ENCODE measurements around the gene RAD51AP1. TPM values are rescaled to one million over a fixed set of nuclear protein-coding genes. Genes with fewer than 3 reads are reported as not detected.
A peak's percentile ranks its signal among the peaks of the same experiment; 100 is the strongest.
"Not testable (repeated sequence)": the region's sequence is repeated elsewhere in the genome, so short reads cannot be mapped to it uniquely, and the experiment has no call there.

RAD51AP1 gene
- polyA plus RNA-seq, 1 experiment = 8.2 TPM

DNA sequence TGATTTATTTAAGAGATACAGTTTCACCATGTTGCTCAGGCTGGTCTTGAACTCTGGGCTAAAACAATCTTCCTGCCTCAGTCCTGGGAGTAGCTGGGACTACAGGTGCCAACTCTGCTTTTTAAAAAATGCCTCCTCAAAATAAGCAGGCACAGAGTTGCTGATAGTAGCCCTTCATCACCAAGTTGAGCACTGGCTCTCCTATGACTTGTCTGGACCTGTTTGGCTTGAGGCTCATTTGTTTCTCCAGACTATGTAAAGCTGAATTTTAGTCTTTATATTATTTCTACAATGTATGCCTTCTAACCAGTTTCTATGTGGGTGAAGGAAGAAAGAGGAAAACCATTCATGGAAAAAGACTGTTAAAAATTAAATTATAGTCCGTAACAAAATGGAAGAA, 39.5 kb upstream of the RAD51AP1 start:
- Histone ChIP-seq H3K9me3 (ENCODE audit: control insufficient read depth, insufficient read depth, low read length) (no peaks in the 10 kb centered on the region), H3K27ac (ENCODE audit: low read depth, low read length) (no peak overlapping the region), H3K4me3 (ENCODE audit: low read depth, low read length) (no peak overlapping the region), H3K27me3 (ENCODE audit: control insufficient read depth, insufficient read depth, low read length) (no peaks in the 10 kb centered on the region)
- TF ChIP-seq, protein P1, sequence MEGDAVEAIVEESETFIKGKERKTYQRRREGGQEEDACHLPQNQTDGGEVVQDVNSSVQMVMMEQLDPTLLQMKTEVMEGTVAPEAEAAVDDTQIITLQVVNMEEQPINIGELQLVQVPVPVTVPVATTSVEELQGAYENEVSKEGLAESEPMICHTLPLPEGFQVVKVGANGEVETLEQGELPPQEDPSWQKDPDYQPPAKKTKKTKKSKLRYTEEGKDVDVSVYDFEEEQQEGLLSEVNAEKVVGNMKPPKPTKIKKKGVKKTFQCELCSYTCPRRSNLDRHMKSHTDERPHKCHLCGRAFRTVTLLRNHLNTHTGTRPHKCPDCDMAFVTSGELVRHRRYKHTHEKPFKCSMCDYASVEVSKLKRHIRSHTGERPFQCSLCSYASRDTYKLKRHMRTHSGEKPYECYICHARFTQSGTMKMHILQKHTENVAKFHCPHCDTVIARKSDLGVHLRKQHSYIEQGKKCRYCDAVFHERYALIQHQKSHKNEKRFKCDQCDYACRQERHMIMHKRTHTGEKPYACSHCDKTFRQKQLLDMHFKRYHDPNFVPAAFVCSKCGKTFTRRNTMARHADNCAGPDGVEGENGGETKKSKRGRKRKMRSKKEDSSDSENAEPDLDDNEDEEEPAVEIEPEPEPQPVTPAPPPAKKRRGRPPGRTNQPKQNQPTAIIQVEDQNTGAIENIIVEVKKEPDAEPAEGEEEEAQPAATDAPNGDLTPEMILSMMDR (IDR thresholded peaks at IDR 0.05; ENCODE audit: low read depth, low read length) = no peak
- CTCF ChIA-PET = interaction anchor here (1.2 to 1.7 kb wide), 2 partner anchors 78 to 192 kb away, joined by 4 to 5 read pairs; no protein-coding TSS in a partner anchor
- no peak for DNase-seq (ENCODE audit: low read depth, low spot score)
- POLR2A ChIA-PET = no interaction called here

DNA sequence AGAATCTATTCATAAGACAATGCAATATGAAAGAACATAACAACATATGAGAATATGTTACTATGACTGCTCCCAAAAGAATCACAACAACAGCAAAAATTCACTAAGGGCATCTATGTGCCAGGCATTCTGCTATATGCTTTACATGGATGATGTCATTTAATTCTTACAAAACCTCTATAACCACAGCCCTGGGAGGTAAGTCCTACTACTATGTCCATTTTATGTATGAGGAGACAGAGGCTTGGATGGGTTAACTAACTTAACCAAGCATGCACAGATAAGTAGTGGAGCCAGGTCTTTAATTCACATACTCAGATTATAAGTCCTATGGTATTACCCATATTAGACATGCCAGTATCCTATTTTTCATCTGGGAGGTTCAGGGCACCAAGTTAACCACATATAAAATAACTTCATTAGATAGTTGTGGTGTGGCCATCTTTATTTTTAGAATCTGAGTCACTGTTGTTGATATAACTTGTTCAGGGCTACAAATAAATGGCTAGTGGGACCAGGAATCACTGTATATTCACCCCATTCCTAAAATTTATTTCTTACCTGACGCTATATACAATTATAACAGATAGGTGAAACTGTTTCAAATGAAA, 33.2 kb upstream of the RAD51AP1 start:
- CTCF ChIA-PET = no interaction called here
- no peaks in the 10 kb centered on the region for H3K9me3 ChIP-seq (ENCODE audit: control insufficient read depth, insufficient read depth, low read length)
- no peak overlapping the region for H3K4me3 ChIP-seq (ENCODE audit: low read depth, low read length)
- H3K27me3 ChIP-seq (ENCODE audit: control insufficient read depth, insufficient read depth, low read length) = no peaks in the 10 kb centered on the region
- no peak overlapping the region for H3K27ac ChIP-seq (ENCODE audit: low read depth, low read length)
- no peak for DNase-seq (ENCODE audit: low read depth, low spot score)
- POLR2A ChIA-PET = no interaction called here
- TF ChIP-seq, protein P1 (IDR thresholded peaks at IDR 0.05; ENCODE audit: low read depth, low read length) = no peak

DNA sequence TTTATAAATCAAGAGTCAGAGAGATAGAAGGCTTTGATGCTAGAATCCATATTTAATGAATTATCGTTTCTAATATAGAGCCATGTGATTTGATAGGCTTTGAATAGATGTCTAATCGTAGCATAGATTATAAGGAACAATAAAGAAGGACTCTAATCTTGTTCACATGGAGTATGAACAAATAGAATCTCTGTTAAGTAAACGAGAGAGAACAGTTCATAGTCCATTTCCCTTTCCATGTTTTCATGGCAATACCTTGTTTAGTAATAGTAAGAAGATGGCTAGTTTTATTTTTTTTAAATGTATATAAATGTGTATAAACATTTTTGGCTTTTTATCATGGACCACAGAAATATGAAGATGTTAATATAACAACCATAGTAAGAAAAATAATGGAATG, 32.3 kb upstream of the RAD51AP1 start:
- ChIA-PET CTCF (no interaction called here), POLR2A (no interaction called here)
- H3K9me3 ChIP-seq (ENCODE audit: control insufficient read depth, insufficient read depth, low read length) = no peaks in the 10 kb centered on the region
- DNase-seq (ENCODE audit: low read depth, low spot score) = no peak
- no peak overlapping the region for H3K27ac ChIP-seq (ENCODE audit: low read depth, low read length)
- TF ChIP-seq, protein P1 (IDR thresholded peaks at IDR 0.05; ENCODE audit: low read depth, low read length) = no peak
- H3K4me3 ChIP-seq (ENCODE audit: low read depth, low read length) = no peak overlapping the region
- no peaks in the 10 kb centered on the region for H3K27me3 ChIP-seq (ENCODE audit: control insufficient read depth, insufficient read depth, low read length)

DNA sequence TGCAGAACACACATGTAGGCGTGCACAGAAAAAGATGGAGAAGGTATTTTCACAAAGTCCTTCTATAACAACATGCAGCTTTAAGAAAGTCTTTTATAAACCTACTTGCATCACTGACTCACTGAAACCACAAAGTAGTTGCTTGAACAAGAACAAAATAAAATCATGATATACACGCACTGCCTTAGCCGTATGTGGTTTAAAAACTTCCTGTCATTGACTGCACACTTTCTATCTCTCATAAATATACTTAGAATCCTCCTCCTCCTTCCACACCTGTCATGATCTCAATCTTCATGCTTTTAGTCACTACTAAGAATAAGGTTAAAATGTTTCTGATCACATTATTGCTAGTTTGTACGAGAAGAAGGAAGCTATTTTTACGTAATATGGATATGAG, 31.8 kb upstream of the RAD51AP1 start:
- no peak overlapping the region for H3K4me3 ChIP-seq (ENCODE audit: low read depth, low read length)
- ChIA-PET POLR2A (no interaction called here), CTCF (no interaction called here)
- TF ChIP-seq, protein P1 (IDR thresholded peaks at IDR 0.05; ENCODE audit: low read depth, low read length) = no peak
- H3K27me3 ChIP-seq (ENCODE audit: control insufficient read depth, insufficient read depth, low read length) = no peaks in the 10 kb centered on the region
- peak; percentile 43 for DNase-seq (ENCODE audit: low read depth, low spot score)
- no peaks in the 10 kb centered on the region for H3K9me3 ChIP-seq (ENCODE audit: control insufficient read depth, insufficient read depth, low read length)
- no peak overlapping the region for H3K27ac ChIP-seq (ENCODE audit: low read depth, low read length)

DNA sequence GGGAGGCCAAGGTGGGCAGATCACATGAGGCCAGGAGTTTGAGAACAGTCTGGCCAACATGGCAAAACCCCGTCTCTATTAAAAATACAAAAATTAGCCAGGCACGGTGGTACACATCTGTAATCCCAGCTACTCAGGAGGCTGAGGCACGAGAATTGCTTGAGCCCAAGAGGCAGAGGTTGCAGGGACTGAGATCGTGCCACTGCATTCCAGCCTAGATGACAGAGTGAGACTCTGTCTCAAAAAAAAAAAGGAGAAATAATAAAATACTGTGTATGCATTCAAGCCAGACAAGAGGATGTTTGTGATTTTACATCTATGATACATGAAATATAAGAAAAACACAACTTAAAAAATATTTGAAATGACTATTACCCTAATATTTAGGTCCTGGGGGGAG, 30.2 kb upstream of the RAD51AP1 start:
- H3K27ac ChIP-seq (ENCODE audit: low read depth, low read length); CTCF ChIA-PET; H3K27me3 ChIP-seq (ENCODE audit: control insufficient read depth, insufficient read depth, low read length); DNase-seq (ENCODE audit: low read depth, low spot score); H3K9me3 ChIP-seq (ENCODE audit: control insufficient read depth, insufficient read depth, low read length); H3K4me3 ChIP-seq (ENCODE audit: low read depth, low read length); POLR2A ChIA-PET: not testable (repeated sequence)

DNA sequence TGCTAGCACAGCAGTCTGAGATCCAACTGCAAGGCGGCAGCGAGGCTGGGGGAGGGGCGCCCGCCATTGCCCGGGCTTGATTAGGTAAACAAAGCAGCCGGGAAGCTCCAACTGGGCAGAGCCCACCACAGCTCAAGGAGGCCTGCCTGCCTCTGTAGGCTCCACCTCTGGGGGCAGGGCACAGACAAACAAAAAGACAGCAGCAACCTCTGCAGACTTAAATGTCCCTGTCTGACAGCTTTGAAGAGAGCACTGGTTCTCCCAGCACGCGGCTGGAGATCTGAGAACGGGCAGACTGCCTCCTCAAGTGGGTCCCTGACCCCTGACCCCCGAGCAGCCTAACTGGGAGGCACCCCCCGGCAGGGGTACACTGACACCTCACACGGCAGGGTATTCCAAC, 29.4 kb upstream of the RAD51AP1 start:
- H3K27ac ChIP-seq (ENCODE audit: low read depth, low read length); H3K9me3 ChIP-seq (ENCODE audit: control insufficient read depth, insufficient read depth, low read length); H3K4me3 ChIP-seq (ENCODE audit: low read depth, low read length); POLR2A ChIA-PET; CTCF ChIA-PET; H3K27me3 ChIP-seq (ENCODE audit: control insufficient read depth, insufficient read depth, low read length); DNase-seq (ENCODE audit: low read depth, low spot score): not testable (repeated sequence)
